Stimulated activated CD8-positive, alpha-beta memory T cell treated with anti-CD3 and anti-CD28 coated beads, Interleukin-4, amount 100 ng/mL, for 1 hour (primary cell): Measurements from ENCODE around the gene KRT83.

ENCODE experiments used
- DNase-seq, 2 donors: peaks; one replicate each; pipeline ENCODE4 v3.0.0-alpha.2; 2020; ENCODE audit warnings: low read depth in 2 of 2, low spot score in 1 of 2

KRT83 gene

GRCh38 chr12:52320784-52321400 is at the start of gene KRT83:
Gene KRT83, minus strand, starts transcription at chr12:52321398. Its CDS starts 63 bp downstream, at chr12:52321335.
- no peak for DNase-seq

- DNase-seq, result no peak
These were observed 48.6 kb upstream of the KRT83 start for GRCh38 chr12:52369809-52370208.

- no peak for DNase-seq
These were observed 48.0 kb upstream of the KRT83 start for GRCh38 chr12:52369211-52369610.

- no peak for DNase-seq
These were observed 47.3 kb upstream of the KRT83 start for GRCh38 chr12:52368508-52368907.

- no peak for DNase-seq
These were observed 46.7 kb upstream of the KRT83 start for GRCh38 chr12:52367876-52368275.

- DNase-seq, result no peak
These were observed 45.7 kb upstream of the KRT83 start, which contains the start of gene KRT85 for GRCh38 chr12:52366738-52367485. Gene KRT85, minus strand, starts transcription at chr12:52367481. Its CDS starts 76 bp downstream, at chr12:52367405.

- no peak for DNase-seq
These were observed 43.8 kb upstream of the KRT83 start for GRCh38 chr12:52364901-52365489.

- no peak for DNase-seq
These were observed 42.9 kb upstream of the KRT83 start for GRCh38 chr12:52364061-52364460.

- DNase-seq, result no peak
These were observed 42.0 kb upstream of the KRT83 start for GRCh38 chr12:52363111-52363679.

- no peak for DNase-seq
These were observed 41.0 kb upstream of the KRT83 start for GRCh38 chr12:52362118-52362726.

- DNase-seq, result no peak
These were observed 40.4 kb upstream of the KRT83 start for GRCh38 chr12:52361553-52361952.

- no peak for DNase-seq
These were observed 39.6 kb upstream of the KRT83 start for GRCh38 chr12:52360663-52361271.

GRCh38 chr12:52360106-52360662 is 39.0 kb upstream of the KRT83 start:
- DNase-seq, result no peak

GRCh38 chr12:52359621-52360061 is 38.4 kb upstream of the KRT83 start:
- no peak for DNase-seq

GRCh38 chr12:52358575-52359350 is 37.6 kb upstream of the KRT83 start:
- DNase-seq, result no peak

- DNase-seq, result no peak
These were observed 35.8 kb upstream of the KRT83 start for GRCh38 chr12:52356762-52357580.

- DNase-seq, result no peak
These were observed 35.0 kb upstream of the KRT83 start for GRCh38 chr12:52356031-52356761.

- no peak for DNase-seq
These were observed 34.0 kb upstream of the KRT83 start for GRCh38 chr12:52355176-52355575.
